Activated CD4-positive, alpha-beta T cell treated with anti-CD3 and anti-CD28 coated beads for 24 hours (primary cell): ENCODE data around the gene LY9.
A peak's percentile ranks its signal among the peaks of the same experiment; 100 is the strongest.

Experiments
- DNase-seq, 2 donors: peaks; one replicate each; pipeline ENCODE4 v3.0.0-alpha.2; 2020; ENCODE audit warnings: low read depth in 2 of 2

LY9 gene

GRCh38 chr1:160836981-160837557, 41.1 kb downstream of the LY9 start:
- no peak for DNase-seq

GRCh38 chr1:160837558-160838205, 41.7 kb downstream of the LY9 start:
- DNase-seq: peak; percentile 51

GRCh38 chr1:160838888-160839287, 42.9 kb downstream of the LY9 start:
- DNase-seq: no peak

- DNase-seq: no peak
Observed at GRCh38 chr1:160839746-160840145, 43.8 kb downstream of the LY9 start.

GRCh38 chr1:160841079-160841478, 45.1 kb downstream of the LY9 start:
- DNase-seq: no peak

GRCh38 chr1:160844447-160845232, 48.7 kb downstream of the LY9 start:
- no peak for DNase-seq

GRCh38 chr1:160846281-160846680, 50.3 kb downstream of the LY9 start:
- no peak for DNase-seq

- DNase-seq: no peak
Observed at GRCh38 chr1:160850541-160850940, 54.6 kb downstream of the LY9 start.

- DNase-seq: no peak
Observed at GRCh38 chr1:160850993-160851392, 55.0 kb downstream of the LY9 start.

- DNase-seq: no peak
Observed at GRCh38 chr1:160853014-160853413, 57.0 kb downstream of the LY9 start.

GRCh38 chr1:160853754-160854153, 57.8 kb downstream of the LY9 start:
- no peak for DNase-seq

- DNase-seq: no peak
Observed at GRCh38 chr1:160855181-160855981, 59.4 kb downstream of the LY9 start.

GRCh38 chr1:160858097-160858496, 62.1 kb downstream of the LY9 start:
- no peak for DNase-seq

GRCh38 chr1:160858507-160858906, 62.5 kb downstream of the LY9 start:
- DNase-seq: no peak

GRCh38 chr1:160859166-160859565, 63.2 kb downstream of the LY9 start:
- no peak for DNase-seq

- no peak for DNase-seq
Observed at GRCh38 chr1:160860840-160861505, 65.0 kb downstream of the LY9 start.

GRCh38 chr1:160862203-160863060, 66.5 kb downstream of the LY9 start, which contains the start of gene CD244:
Gene CD244, minus strand, starts transcription at chr1:160862887. Its CDS starts 210 bp downstream, at chr1:160862677.
- peak; percentile 31 to 34 for DNase-seq

- no peak for DNase-seq
Observed at GRCh38 chr1:160863061-160863773, 67.2 kb downstream of the LY9 start.

GRCh38 chr1:160863774-160864131, 67.8 kb downstream of the LY9 start:
- no peak for DNase-seq

GRCh38 chr1:160864173-160864572, 68.2 kb downstream of the LY9 start:
- DNase-seq: no peak
